Peyer's patch (tissue), 4 donors: ENCODE measurements around the gene HCST.

Experiments used
- CTCF ChIP-seq, 6 experiments: fragments of 450-650 bp in 4 of 6; fragments of 200-600 bp in 2 of 6; sonication (generic) in 1 of 6; IDR thresholded peaks; one replicate each; pipeline ENCODE4 v1.5.1; 2017 to 2019; ENCODE audit warnings: antibody characterized with exemption in 6 of 6, mild to moderate bottlenecking in 3 of 6, moderate library complexity in 1 of 6
- POLR2A ChIP-seq, 2 donors: fragments of 450-650 bp; IDR thresholded peaks; one replicate each; pipeline ENCODE4 v1.5.1; 2017; ENCODE audit warnings: antibody characterized with exemption in 2 of 2, mild to moderate bottlenecking in 2 of 2, moderate library complexity in 2 of 2

- TF ChIP-seq POLR2A (IDR thresholded peaks at IDR 0.05) (no peak), CTCF (IDR thresholded peaks at IDR 0.05) (no peak)
Measured at GRCh38 chr19:35862528-35862927, 39.8 kb upstream of the HCST start.
